Measurements from ENCODE around the gene SORT1. TPM values are rescaled to one million over a fixed set of nuclear protein-coding genes. Genes with fewer than 3 reads are reported as not detected.

SORT1 gene
- total RNA-seq, 1 donor, result 48.5 TPM

DNA sequence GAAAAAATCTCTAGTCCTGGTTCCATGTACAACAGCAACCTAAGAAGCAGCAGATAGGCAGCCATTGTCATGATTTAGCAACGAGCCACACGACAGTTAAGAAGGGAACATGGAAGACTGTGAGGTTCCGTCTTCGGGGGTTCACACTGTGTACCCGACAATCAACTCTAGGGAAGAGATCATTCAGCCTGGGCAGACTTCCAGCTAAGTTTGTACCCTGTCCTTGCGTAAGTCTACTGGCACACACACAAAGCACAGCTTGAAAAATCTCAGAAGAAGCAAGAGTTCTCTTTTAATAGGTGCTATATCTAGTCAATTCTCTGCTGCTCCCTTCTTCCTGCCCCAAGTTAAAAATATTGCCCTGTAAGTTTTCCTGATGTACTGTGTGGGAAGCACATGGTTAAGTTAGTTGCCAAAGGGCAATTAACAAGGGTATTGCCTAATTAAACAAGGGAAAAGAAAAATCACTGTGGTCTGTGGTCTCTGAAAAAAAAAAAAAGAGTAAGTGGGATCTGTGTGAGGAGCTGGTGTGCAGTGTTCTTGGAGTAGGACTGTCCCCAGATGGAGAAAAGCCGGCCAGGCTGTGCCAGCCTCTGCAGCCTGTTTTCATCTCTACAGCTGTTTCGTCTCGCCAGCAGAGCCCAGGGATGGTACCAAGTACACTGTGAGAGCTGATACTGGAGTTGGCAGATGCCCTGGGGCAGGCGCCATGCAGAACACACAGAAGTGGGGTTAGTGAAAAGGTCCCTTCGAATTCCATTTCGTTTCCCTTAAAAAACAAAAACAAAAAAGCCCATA, 84.5 kb downstream of the SORT1 start:
- Histone ChIP-seq H3K27ac (ENCODE audit: low read depth, low read length) (no peak overlapping the region), H3K4me2 (ENCODE audit: insufficient read depth, low read length) (no peak overlapping the region), H3K36me3 (ENCODE audit: insufficient read depth, low read length) (peaks cover 28% of the 10 kb centered on the region), H3K79me2 (ENCODE audit: insufficient read depth, low read length) (no peaks in the 10 kb centered on the region), H3K9me3 (ENCODE audit: low read depth, low read length) (no peaks in the 10 kb centered on the region), H3K27me3 (ENCODE audit: insufficient read depth, low read length) (no peaks in the 10 kb centered on the region), H3K4me1 (ENCODE audit: insufficient read depth, low read length) (peaks cover 3% of the 10 kb centered on the region), H4K20me1 (ENCODE audit: insufficient read depth, low read length) (no peaks in the 10 kb centered on the region), H3K4me3 (ENCODE audit: insufficient read depth, low read length) (no peak overlapping the region), H2AFZ (ENCODE audit: low read length) (no peak overlapping the region)
- DNase-seq (ENCODE audit: insufficient read length, low spot score, missing footprints), result no peak
- TF ChIP-seq CTCF (IDR thresholded peaks at IDR 0.05; ENCODE audit: extremely low read depth, low read depth, low read length), result no peak

DNA sequence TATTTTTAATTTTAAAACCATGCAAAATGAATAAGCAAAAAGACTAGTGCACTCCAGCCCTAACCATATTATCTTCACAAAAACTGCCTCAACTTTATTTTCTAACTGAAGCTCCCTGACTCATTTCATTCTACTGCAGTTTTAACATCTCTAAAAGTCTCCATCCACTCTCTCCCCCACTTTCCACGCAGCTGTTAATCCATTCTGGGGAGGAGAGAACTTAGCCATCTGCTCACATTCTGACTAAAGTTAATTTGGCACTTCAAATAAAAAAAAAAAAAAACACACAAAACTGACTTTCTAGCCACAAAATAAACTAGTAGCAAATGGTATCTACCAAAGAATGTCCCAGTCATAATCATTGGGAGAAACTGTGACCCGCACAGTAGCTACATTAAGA, 85.5 kb downstream of the SORT1 start:
- H3K4me2 ChIP-seq (ENCODE audit: insufficient read depth, low read length), result no peak overlapping the region
- no peak for DNase-seq (ENCODE audit: insufficient read length, low spot score, missing footprints)
- no peak for TF ChIP-seq CTCF (IDR thresholded peaks at IDR 0.05; ENCODE audit: extremely low read depth, low read depth, low read length)
- peaks cover 26% of the 10 kb centered on the region for H3K36me3 ChIP-seq (ENCODE audit: insufficient read depth, low read length)
- H3K27me3 ChIP-seq (ENCODE audit: insufficient read depth, low read length), result no peaks in the 10 kb centered on the region
- H3K79me2 ChIP-seq (ENCODE audit: insufficient read depth, low read length), result no peaks in the 10 kb centered on the region
- no peaks in the 10 kb centered on the region for H4K20me1 ChIP-seq (ENCODE audit: insufficient read depth, low read length)
- H2AFZ ChIP-seq (ENCODE audit: low read length), result no peak overlapping the region
- no peak overlapping the region for H3K4me3 ChIP-seq (ENCODE audit: insufficient read depth, low read length)
- H3K4me1 ChIP-seq (ENCODE audit: insufficient read depth, low read length), result peaks cover 3% of the 10 kb centered on the region
- H3K9me3 ChIP-seq (ENCODE audit: low read depth, low read length), result no peaks in the 10 kb centered on the region
- no peak overlapping the region for H3K27ac ChIP-seq (ENCODE audit: low read depth, low read length)

GRCh38 chr1:109309347-109309746, 88.4 kb downstream of the SORT1 start:
- Histone ChIP-seq H3K36me3 (ENCODE audit: insufficient read depth, low read length) (peaks cover 19% of the 10 kb centered on the region), H3K4me3 (ENCODE audit: insufficient read depth, low read length) (no peak overlapping the region), H4K20me1 (ENCODE audit: insufficient read depth, low read length) (no peaks in the 10 kb centered on the region), H3K27me3 (ENCODE audit: insufficient read depth, low read length) (no peaks in the 10 kb centered on the region), H3K9me3 (ENCODE audit: low read depth, low read length) (no peaks in the 10 kb centered on the region), H3K4me1 (ENCODE audit: insufficient read depth, low read length) (no peaks in the 10 kb centered on the region), H3K79me2 (ENCODE audit: insufficient read depth, low read length) (no peaks in the 10 kb centered on the region), H2AFZ (ENCODE audit: low read length) (no peak overlapping the region), H3K4me2 (ENCODE audit: insufficient read depth, low read length) (no peak overlapping the region), H3K27ac (ENCODE audit: low read depth, low read length) (no peak overlapping the region)
- no peak for DNase-seq (ENCODE audit: insufficient read length, low spot score, missing footprints)
- no peak for TF ChIP-seq CTCF (IDR thresholded peaks at IDR 0.05; ENCODE audit: extremely low read depth, low read depth, low read length)

DNA sequence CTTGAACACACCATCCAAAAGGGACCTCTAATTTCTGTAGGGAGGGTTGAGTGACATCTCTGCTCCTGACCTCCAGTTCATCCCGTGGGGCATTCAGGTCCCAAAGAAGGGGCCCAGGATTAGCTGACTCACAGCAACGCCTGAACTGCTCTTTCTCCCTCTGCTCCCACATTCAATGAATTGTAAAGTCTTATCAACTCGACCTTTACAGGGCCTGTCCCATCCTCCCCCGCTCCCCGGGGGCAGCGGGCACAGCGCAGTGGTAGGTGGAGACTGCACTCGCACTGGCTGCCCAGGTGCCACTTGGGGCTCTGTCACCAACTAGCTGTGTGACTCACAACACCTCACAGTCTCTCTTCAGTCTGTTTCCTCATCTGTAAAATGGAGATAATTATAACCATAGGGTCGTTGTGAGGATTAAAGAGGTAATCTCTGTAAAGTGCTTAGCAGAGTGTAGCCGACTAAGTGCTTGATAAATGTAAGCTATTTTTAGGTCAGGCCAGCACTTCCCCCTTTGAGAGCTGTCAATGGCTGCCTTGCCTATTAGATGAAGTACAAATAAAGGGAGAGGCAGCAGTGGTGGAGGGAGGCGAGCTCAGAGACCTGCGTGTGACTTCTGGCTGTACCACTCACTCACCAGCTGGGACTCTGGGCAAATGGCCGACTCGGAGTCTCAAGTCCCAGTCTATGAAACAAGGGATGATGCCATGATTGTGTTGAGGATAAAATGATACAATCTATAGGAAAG, 90.3 kb downstream of the SORT1 start:
- TF ChIP-seq CTCF (IDR thresholded peaks at IDR 0.05; ENCODE audit: extremely low read depth, low read depth, low read length), result no peak
- no peaks in the 10 kb centered on the region for H4K20me1 ChIP-seq (ENCODE audit: insufficient read depth, low read length)
- H3K4me2 ChIP-seq (ENCODE audit: insufficient read depth, low read length), result no peak overlapping the region
- no peaks in the 10 kb centered on the region for H3K9me3 ChIP-seq (ENCODE audit: low read depth, low read length)
- H3K27ac ChIP-seq (ENCODE audit: low read depth, low read length), result no peak overlapping the region
- peak; percentile 53 for DNase-seq (ENCODE audit: insufficient read length, low spot score, missing footprints)
- H3K4me3 ChIP-seq (ENCODE audit: insufficient read depth, low read length), result no peak overlapping the region
- no peaks in the 10 kb centered on the region for H3K27me3 ChIP-seq (ENCODE audit: insufficient read depth, low read length)
- peaks cover 6% of the 10 kb centered on the region for H3K36me3 ChIP-seq (ENCODE audit: insufficient read depth, low read length)
- H3K79me2 ChIP-seq (ENCODE audit: insufficient read depth, low read length), result no peaks in the 10 kb centered on the region
- H3K4me1 ChIP-seq (ENCODE audit: insufficient read depth, low read length), result no peaks in the 10 kb centered on the region
- no peak overlapping the region for H2AFZ ChIP-seq (ENCODE audit: low read length)

All from osteoblast (primary cell).